Measurements from ENCODE around the gene ABTB2.

Gene ABTB2

DNA sequence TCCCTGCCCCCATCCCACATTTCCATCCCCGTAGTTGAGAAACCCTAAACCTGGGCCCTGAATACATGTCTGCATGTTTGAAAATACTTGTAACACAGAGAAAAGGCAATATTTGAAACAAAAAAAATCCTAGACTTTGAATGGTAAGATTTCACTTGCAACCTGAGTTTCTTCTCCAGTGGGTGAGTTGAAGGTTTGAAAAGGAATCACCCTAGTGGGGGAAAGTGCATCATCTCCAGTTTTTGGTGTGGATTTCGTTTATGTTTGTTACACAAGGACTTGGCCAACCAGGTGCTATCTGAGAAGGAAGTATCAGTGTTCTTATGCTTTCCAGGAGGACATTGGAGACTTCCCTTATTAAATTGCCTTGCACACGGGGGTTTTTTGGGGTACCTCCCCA lies 90.4 kb downstream of the ABTB2 start:
- TF ChIP-seq TAF1 (IDR thresholded peaks at IDR 0.05; ENCODE audit: borderline replicate concordance, insufficient read depth, low read length), result no peak
- no peak for TF ChIP-seq FOXP2 (optimal IDR thresholded peaks at IDR 0.05; ENCODE audit: borderline replicate concordance, extremely low read depth, extremely low read length, insufficient read depth)
- TF ChIP-seq, protein P1, sequence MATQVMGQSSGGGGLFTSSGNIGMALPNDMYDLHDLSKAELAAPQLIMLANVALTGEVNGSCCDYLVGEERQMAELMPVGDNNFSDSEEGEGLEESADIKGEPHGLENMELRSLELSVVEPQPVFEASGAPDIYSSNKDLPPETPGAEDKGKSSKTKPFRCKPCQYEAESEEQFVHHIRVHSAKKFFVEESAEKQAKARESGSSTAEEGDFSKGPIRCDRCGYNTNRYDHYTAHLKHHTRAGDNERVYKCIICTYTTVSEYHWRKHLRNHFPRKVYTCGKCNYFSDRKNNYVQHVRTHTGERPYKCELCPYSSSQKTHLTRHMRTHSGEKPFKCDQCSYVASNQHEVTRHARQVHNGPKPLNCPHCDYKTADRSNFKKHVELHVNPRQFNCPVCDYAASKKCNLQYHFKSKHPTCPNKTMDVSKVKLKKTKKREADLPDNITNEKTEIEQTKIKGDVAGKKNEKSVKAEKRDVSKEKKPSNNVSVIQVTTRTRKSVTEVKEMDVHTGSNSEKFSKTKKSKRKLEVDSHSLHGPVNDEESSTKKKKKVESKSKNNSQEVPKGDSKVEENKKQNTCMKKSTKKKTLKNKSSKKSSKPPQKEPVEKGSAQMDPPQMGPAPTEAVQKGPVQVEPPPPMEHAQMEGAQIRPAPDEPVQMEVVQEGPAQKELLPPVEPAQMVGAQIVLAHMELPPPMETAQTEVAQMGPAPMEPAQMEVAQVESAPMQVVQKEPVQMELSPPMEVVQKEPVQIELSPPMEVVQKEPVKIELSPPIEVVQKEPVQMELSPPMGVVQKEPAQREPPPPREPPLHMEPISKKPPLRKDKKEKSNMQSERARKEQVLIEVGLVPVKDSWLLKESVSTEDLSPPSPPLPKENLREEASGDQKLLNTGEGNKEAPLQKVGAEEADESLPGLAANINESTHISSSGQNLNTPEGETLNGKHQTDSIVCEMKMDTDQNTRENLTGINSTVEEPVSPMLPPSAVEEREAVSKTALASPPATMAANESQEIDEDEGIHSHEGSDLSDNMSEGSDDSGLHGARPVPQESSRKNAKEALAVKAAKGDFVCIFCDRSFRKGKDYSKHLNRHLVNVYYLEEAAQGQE (IDR thresholded peaks at IDR 0.05; ENCODE audit: insufficient read depth in 1 of 2, low read depth in 2 of 2, low read length in 2 of 2), result no peak
- no peak for TF ChIP-seq SIN3A (IDR thresholded peaks at IDR 0.05; ENCODE audit: borderline replicate concordance, insufficient read depth, low read length)
- no peak for TF ChIP-seq POLR2AphosphoS5 (IDR thresholded peaks at IDR 0.05; ENCODE audit: low read depth, low read length)

DNA sequence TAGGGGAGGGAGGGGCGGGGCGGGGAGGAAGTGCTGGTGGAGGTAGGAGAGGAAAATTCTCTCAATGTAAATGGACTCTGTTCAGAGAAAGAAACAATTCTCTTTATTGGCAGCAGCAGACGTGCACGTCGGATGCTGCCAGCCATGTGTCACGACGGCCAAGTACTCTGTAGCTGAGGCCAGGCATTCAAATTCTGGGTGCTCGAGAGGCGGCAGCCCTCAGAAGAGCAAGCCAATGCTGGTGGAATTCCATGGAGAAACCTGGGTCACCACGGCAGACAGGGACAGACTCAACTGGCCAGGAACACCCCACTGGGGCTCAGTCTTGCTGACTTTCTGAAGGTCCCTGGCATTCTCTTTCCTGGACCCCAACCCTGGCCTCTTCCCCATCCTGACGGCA lies 90.8 kb downstream of the ABTB2 start:
- TF ChIP-seq TAF1 (IDR thresholded peaks at IDR 0.05; ENCODE audit: borderline replicate concordance, insufficient read depth, low read length) (no peak), FOXP2 (optimal IDR thresholded peaks at IDR 0.05; ENCODE audit: borderline replicate concordance, extremely low read depth, extremely low read length, insufficient read depth) (no peak), SIN3A (IDR thresholded peaks at IDR 0.05; ENCODE audit: borderline replicate concordance, insufficient read depth, low read length) (no peak), POLR2AphosphoS5 (IDR thresholded peaks at IDR 0.05; ENCODE audit: low read depth, low read length) (no peak)
- TF ChIP-seq, protein P1 (IDR thresholded peaks at IDR 0.05; ENCODE audit: insufficient read depth in 1 of 2, low read depth in 2 of 2, low read length in 2 of 2), result no peak

DNA sequence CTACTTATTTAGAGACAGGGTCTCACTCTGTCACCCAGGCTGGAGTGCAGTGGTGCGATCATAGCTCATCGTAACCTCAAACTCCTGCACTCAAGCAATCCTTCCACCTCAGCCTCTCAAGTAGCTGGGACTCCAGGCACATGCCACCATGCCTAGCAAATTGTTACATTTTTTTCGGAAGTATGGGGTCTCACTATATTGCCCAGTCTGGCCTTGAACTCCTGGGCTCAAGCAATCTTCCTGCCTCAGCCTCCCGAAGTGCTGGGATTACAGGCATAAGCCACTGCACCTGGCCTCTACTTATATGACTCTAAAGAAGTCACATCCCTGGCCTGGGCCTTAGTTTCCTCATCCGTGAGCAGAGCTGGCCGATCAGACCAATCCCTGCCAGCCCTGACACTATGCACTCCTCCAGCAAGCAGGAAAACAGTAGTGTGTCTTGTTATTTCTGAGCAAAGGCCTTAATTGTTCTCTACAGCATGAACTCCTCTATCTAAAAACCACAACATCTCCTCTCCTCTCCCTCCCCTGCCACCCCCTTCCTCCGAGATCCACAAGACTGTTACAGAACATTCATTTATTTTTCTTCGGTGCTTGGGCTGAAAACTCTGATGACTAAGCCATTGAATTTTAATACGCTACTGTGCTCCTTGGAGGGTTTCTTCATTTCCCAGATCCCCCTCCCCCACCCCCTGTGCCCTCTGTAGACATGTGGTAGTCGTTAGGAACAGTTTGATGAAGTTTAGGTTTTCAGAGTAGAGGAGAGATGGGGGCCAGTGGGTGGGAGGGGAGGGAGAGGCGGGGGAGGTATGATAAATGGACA lies 91.5 kb downstream of the ABTB2 start:
- TF ChIP-seq SIN3A (IDR thresholded peaks at IDR 0.05; ENCODE audit: borderline replicate concordance, insufficient read depth, low read length) (0 out of 2 replicates have a peak, but pooled peaks have one; percentile 23), POLR2AphosphoS5 (IDR thresholded peaks at IDR 0.05; ENCODE audit: low read depth, low read length) (0 out of 2 replicates have a peak, but pooled peaks have one; percentile 21)
- TF ChIP-seq, protein P1 (IDR thresholded peaks at IDR 0.05; ENCODE audit: insufficient read depth in 1 of 2, low read depth in 2 of 2, low read length in 2 of 2), result no peak

DNA sequence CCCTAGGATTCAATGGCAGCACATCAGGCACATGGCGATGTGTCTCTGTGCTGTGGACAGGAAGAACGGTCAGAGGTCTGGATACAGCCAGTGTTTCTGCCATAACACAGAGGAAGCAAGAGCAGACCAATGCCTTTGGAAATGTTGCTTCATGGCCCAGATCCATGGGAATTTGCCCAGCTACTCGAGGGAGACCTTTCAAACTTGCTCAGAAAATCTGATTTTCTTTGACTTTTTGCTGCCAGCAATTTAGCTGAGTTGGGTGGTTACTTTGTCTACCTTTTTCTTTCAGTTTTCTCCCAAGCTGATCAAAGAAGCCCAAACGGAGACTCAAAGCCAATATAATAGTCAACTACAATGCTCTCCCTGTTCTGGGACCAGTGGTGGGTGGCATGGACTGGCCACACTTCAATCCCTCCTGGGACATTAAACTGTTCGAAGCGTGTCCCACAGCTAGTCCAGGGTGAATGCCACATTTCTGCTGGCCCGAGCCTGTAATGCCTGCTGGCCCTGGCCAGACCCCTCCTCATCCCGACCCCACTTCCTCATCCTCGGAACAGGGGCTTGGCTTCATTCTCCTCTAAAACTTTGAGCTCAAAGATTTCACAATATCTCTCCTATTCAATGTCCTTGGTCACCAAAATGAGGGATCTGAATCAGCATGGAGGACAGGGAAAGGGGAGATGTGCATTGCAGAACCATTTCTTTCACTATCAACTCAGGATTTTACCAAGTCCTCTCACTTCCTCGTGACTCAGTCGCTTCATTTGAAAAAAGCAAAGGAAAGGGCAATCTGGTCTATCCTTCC lies 93.3 kb downstream of the ABTB2 start:
- TF ChIP-seq TAF1 (IDR thresholded peaks at IDR 0.05; ENCODE audit: borderline replicate concordance, insufficient read depth, low read length), result no peak
- TF ChIP-seq, protein P1 (IDR thresholded peaks at IDR 0.05; ENCODE audit: insufficient read depth in 1 of 2, low read depth in 2 of 2, low read length in 2 of 2), result no peak
- no peak for TF ChIP-seq SIN3A (IDR thresholded peaks at IDR 0.05; ENCODE audit: borderline replicate concordance, insufficient read depth, low read length)
- TF ChIP-seq POLR2AphosphoS5 (IDR thresholded peaks at IDR 0.05; ENCODE audit: low read depth, low read length), result no peak
- no peak for TF ChIP-seq FOXP2 (optimal IDR thresholded peaks at IDR 0.05; ENCODE audit: borderline replicate concordance, extremely low read depth, extremely low read length, insufficient read depth)

All from PFSK-1 (cell line).